ENCODE measurements around the gene PKIB. TPM values are rescaled to one million over a fixed set of nuclear protein-coding genes. Genes with fewer than 3 reads are reported as not detected.

PKIB gene
- total RNA-seq, 4 donors from 2014 or later, result 0.90 to 5.7 (median 2.0) TPM; not detected in 1

- Histone ChIP-seq H3K27me3 (no peaks in the 10 kb centered on the region), H3K36me3 (no peaks in the 10 kb centered on the region), H3K27ac (no peak overlapping the region), H3K4me3 (no peak overlapping the region), H3K4me1 (no peaks in the 10 kb centered on the region), H3K9me3 (no peaks in the 10 kb centered on the region)
- WGBS, 2 donors, result 90% methylated on average over 2 of the region's 2 CpGs
- no peak for TF ChIP-seq EP300 (IDR thresholded peaks at IDR 0.05)
- no peak for TF ChIP-seq CTCF (IDR thresholded peaks at IDR 0.05)
- TF ChIP-seq POLR2A (IDR thresholded peaks at IDR 0.05), result no peak
- DNase-seq (ENCODE audit: low spot score in 2 of 2), result no peak
Measured at GRCh38 chr6:122676688-122677087, 66.5 kb downstream of the PKIB start.

GRCh38 chr6:122677406-122677805 lies 67.2 kb downstream of the PKIB start:
- no peaks in the 10 kb centered on the region for H3K36me3 ChIP-seq
- DNase-seq (ENCODE audit: low spot score in 2 of 2), result no peak
- no peaks in the 10 kb centered on the region for H3K4me1 ChIP-seq
- no peaks in the 10 kb centered on the region for H3K27me3 ChIP-seq
- 79 to 96% methylated on average over 1 of the region's 1 CpG for WGBS, 2 donors
- H3K4me3 ChIP-seq, result no peak overlapping the region
- no peak overlapping the region for H3K27ac ChIP-seq
- no peaks in the 10 kb centered on the region for H3K9me3 ChIP-seq
- TF ChIP-seq EP300 (IDR thresholded peaks at IDR 0.05), result no peak
- TF ChIP-seq POLR2A (IDR thresholded peaks at IDR 0.05), result no peak
- no peak for TF ChIP-seq CTCF (IDR thresholded peaks at IDR 0.05)

- DNase-seq (ENCODE audit: low spot score in 2 of 2), result no peak
- TF ChIP-seq POLR2A (IDR thresholded peaks at IDR 0.05) (no peak), EP300 (IDR thresholded peaks at IDR 0.05) (no peak)
- Histone ChIP-seq H3K4me1 (no peaks in the 10 kb centered on the region), H3K27ac (no peak overlapping the region), H3K9me3 (no peaks in the 10 kb centered on the region), H3K4me3 (no peak overlapping the region), H3K36me3 (no peaks in the 10 kb centered on the region), H3K27me3 (no peaks in the 10 kb centered on the region)
- WGBS, 2 donors, result 75 to 79% methylated on average over 3 of the region's 3 CpGs
Measured at GRCh38 chr6:122678841-122679240, 68.6 kb downstream of the PKIB start.

- DNase-seq (ENCODE audit: low spot score in 2 of 2), result no peak
- H3K27me3 ChIP-seq, result no peaks in the 10 kb centered on the region
- H3K27ac ChIP-seq, result no peak overlapping the region
- TF ChIP-seq CTCF (IDR thresholded peaks at IDR 0.05), result no peak
- no peak for TF ChIP-seq EP300 (IDR thresholded peaks at IDR 0.05)
- TF ChIP-seq POLR2A (IDR thresholded peaks at IDR 0.05), result no peak
- 81 to 89% methylated on average over 3 of the region's 3 CpGs for WGBS, 2 donors
- H3K4me3 ChIP-seq, result no peak overlapping the region
- H3K4me1 ChIP-seq, result no peaks in the 10 kb centered on the region
- H3K9me3 ChIP-seq, result no peaks in the 10 kb centered on the region
- H3K36me3 ChIP-seq, result no peaks in the 10 kb centered on the region
Measured at GRCh38 chr6:122681705-122682104, 71.5 kb downstream of the PKIB start.

GRCh38 chr6:122683989-122684651 lies 73.9 kb downstream of the PKIB start:
- H3K36me3 ChIP-seq, result no peaks in the 10 kb centered on the region
- TF ChIP-seq POLR2A (IDR thresholded peaks at IDR 0.05) (no peak), CTCF (IDR thresholded peaks at IDR 0.05) (no peak), EP300 (IDR thresholded peaks at IDR 0.05) (no peak)
- no peaks in the 10 kb centered on the region for H3K27me3 ChIP-seq
- no peaks in the 10 kb centered on the region for H3K9me3 ChIP-seq
- DNase-seq (ENCODE audit: low spot score in 2 of 2), result no peak
- 74 to 88% methylated on average over 1 of the region's 1 CpG for WGBS, 2 donors
- H3K4me1 ChIP-seq, result no peaks in the 10 kb centered on the region
- no peak overlapping the region for H3K4me3 ChIP-seq
- no peak overlapping the region for H3K27ac ChIP-seq
